NCI-H1694 treated with DMSO at 0.1 percent for 48 hours (cell line): ENCODE results near the gene NXPH1.

Source experiments
- DNase-seq: peaks from one replicate; lab custom pipeline; 2025; lab: John Stamatoyannopoulos, UW

The NXPH1 gene

GRCh38 chr7:8436965-8437364 lies 3.6 kb downstream of the NXPH1 start:
- DNase-seq, result no peak

- DNase-seq, result no peak
These were observed 4.2 kb downstream of the NXPH1 start for GRCh38 chr7:8437606-8438005.

- no peak for DNase-seq
These were observed 7.3 kb downstream of the NXPH1 start for GRCh38 chr7:8440670-8441069.

GRCh38 chr7:8441106-8441965 lies 7.9 kb downstream of the NXPH1 start:
- no peak for DNase-seq

GRCh38 chr7:8442051-8442813 lies 8.8 kb downstream of the NXPH1 start:
- no peak for DNase-seq

- no peak for DNase-seq
These were observed 9.4 kb downstream of the NXPH1 start for GRCh38 chr7:8442814-8443304.

- no peak for DNase-seq
These were observed 10.4 kb downstream of the NXPH1 start for GRCh38 chr7:8443576-8444467.

GRCh38 chr7:8444468-8444769 lies 11.0 kb downstream of the NXPH1 start:
- no peak for DNase-seq

GRCh38 chr7:8453535-8453934 lies 20.1 kb downstream of the NXPH1 start:
- no peak for DNase-seq

GRCh38 chr7:8455426-8455825 lies 22.0 kb downstream of the NXPH1 start:
- DNase-seq, result no peak

- no peak for DNase-seq
These were observed 28.9 kb downstream of the NXPH1 start for GRCh38 chr7:8462309-8462708.

GRCh38 chr7:8465338-8465737 lies 31.9 kb downstream of the NXPH1 start:
- DNase-seq, result no peak

- no peak for DNase-seq
These were observed 47.1 kb downstream of the NXPH1 start for GRCh38 chr7:8480527-8480926.

GRCh38 chr7:8481096-8481495 lies 47.7 kb downstream of the NXPH1 start:
- DNase-seq, result no peak

- DNase-seq, result peak; percentile 35
These were observed 48.5 kb downstream of the NXPH1 start for GRCh38 chr7:8481752-8482446.

- peak; percentile 87 for DNase-seq
These were observed 57.1 kb downstream of the NXPH1 start for GRCh38 chr7:8490391-8491045.

- DNase-seq, result peak; percentile 87
These were observed 57.7 kb downstream of the NXPH1 start for GRCh38 chr7:8491106-8491505.

- DNase-seq, result no peak
These were observed 58.4 kb downstream of the NXPH1 start for GRCh38 chr7:8491544-8492489.

GRCh38 chr7:8499128-8499527 lies 65.7 kb downstream of the NXPH1 start:
- DNase-seq, result no peak

- DNase-seq, result peak; percentile 77
These were observed 66.9 kb downstream of the NXPH1 start for GRCh38 chr7:8500286-8500685.
